CD4-positive, alpha-beta T cell (primary cell): ENCODE results near the gene EGFR. TPM values are rescaled to one million over a fixed set of nuclear protein-coding genes. Genes with fewer than 3 reads are reported as not detected.

Experiments
- ATAC-seq: fragments of 200-7000 bp; cut with Tn5 transposase; one replicate; pipeline ENCODE4 v1.10.0; 2022; ENCODE audit warnings: mild to moderate bottlenecking; ENCODE audit not compliant: poor library complexity
- CTCF ChIA-PET: fragments of 350-600 bp; sonication (Branson Sonifier 250); formaldehyde crosslinking; loops from one replicate; lab custom pipeline; 2021; ENCODE audit warnings: antibody characterized with exemption, inconsistent platforms; lab: Charles Lee
- POLR2A ChIA-PET: fragments of 350-600 bp; sonication (Branson Sonifier 250); formaldehyde crosslinking; loops from one replicate; lab custom pipeline; 2021; ENCODE audit warnings: antibody characterized with exemption, inconsistent platforms; lab: Charles Lee
- DNase-seq, 14 experiments: peaks; one replicate each; pipeline ENCODE4 v3.0.0-alpha.2; 2013 to 2020; ENCODE audit warnings: mixed read lengths in 2 of 14
- H3K27ac ChIP-seq, 2 donors: one replicate each; pipeline versions ENCODE4 v1.5.1 to v1.7.0; 2013; ENCODE audit warnings: low read length in 2 of 2, low read depth in 1 of 2, mild to moderate bottlenecking in 1 of 2
- H3K27me3 ChIP-seq, 2 experiments: 1 replicate in 1 of 2; 2 replicates in 1 of 2; pipeline versions ENCODE4 v1.6.1 to v1.7.0; 2013; ENCODE audit warnings: low read length in 2 of 2, control low read depth in 1 of 2, mild to moderate bottlenecking in 1 of 2, moderate library complexity in 1 of 2; ENCODE audit not compliant: insufficient read depth in 2 of 2, control insufficient read depth in 1 of 2
- H3K36me3 ChIP-seq: one replicate; pipeline ENCODE4 v1.6.1; 2013; ENCODE audit warnings: low read length, control low read depth; ENCODE audit not compliant: insufficient read depth
- H3K4me1 ChIP-seq: one replicate; pipeline ENCODE4 v1.6.1; 2013; ENCODE audit warnings: low read length, control low read depth; ENCODE audit not compliant: insufficient read depth
- H3K4me3 ChIP-seq: one replicate; pipeline ENCODE4 v1.5.1; 2013; ENCODE audit warnings: mild to moderate bottlenecking, low read length, moderate library complexity
- H3K9me3 ChIP-seq, 2 experiments: 1 replicate in 1 of 2; 2 replicates in 1 of 2; pipeline versions ENCODE4 v1.6.1 to v1.7.0; 2013; ENCODE audit warnings: low read length in 2 of 2, mild to moderate bottlenecking in 2 of 2, control low read depth in 1 of 2, moderate library complexity in 1 of 2; ENCODE audit not compliant: control insufficient read depth in 1 of 2, insufficient read depth in 1 of 2
- H3K27ac Mint-ChIP-seq: one replicate; pipeline ENCODE4 v1.8.0; 2020; ENCODE audit warnings: mixed read lengths
- H3K27me3 Mint-ChIP-seq: one replicate; pipeline ENCODE4 v1.8.0; 2021; ENCODE audit warnings: mixed read lengths
- H3K36me3 Mint-ChIP-seq: one replicate; pipeline ENCODE4 v1.8.0; 2021; ENCODE audit warnings: low read depth, mixed read lengths
- H3K4me1 Mint-ChIP-seq: one replicate; pipeline ENCODE4 v1.8.0; 2021; ENCODE audit warnings: low read depth, mixed read lengths
- H3K4me3 Mint-ChIP-seq: one replicate; pipeline ENCODE4 v1.8.0; 2020; ENCODE audit warnings: mild to moderate bottlenecking, mixed read lengths
- H3K9me3 Mint-ChIP-seq: one replicate; pipeline ENCODE4 v1.8.0; 2020; ENCODE audit warnings: mixed read lengths
- CTCF ChIP-seq: fragments of 200-600 bp; IDR thresholded peaks from one replicate; pipeline ENCODE4 v1.8.0; 2022; ENCODE audit warnings: antibody characterized with exemption, mild to moderate bottlenecking
- intact Hi-C, 2 experiments: fragments of 100-400 bp; cut with DNase I in 1 of 2; cut with micrococcal nuclease in 1 of 2; formaldehyde crosslinking; loops; one replicate each; pipeline versions ENCODE4 v1.15.1 to v1.9.0; 2023 to 2025; cut with DNase I, micrococcal nuclease
- total RNA-seq, 174 experiments: library from RNA in 2 of 174; stranded (reverse) in 2 of 174; gene quantifications; one replicate each; pipeline ENCODE4 v1.2.3 and lab custom pipeline; 2021 to 2026

EGFR gene
- total RNA-seq, 2 experiments from 2014 or later, result not detected

GRCh38 chr7:55122263-55122662, 103.4 kb downstream of the EGFR start:
- ATAC-seq (no peak), DNase-seq (no peak)
- peaks cover 0 to 10% of the 10 kb centered on the region in 2 experiments for H3K27me3 ChIP-seq
- H3K27me3 Mint-ChIP-seq, result peaks cover 39% of the 10 kb centered on the region
- no peaks in the 10 kb centered on the region for H3K36me3 Mint-ChIP-seq
- no peak overlapping the region for H3K4me3 Mint-ChIP-seq
- POLR2A ChIA-PET, result no interaction called here
- H3K9me3 Mint-ChIP-seq, result no peaks in the 10 kb centered on the region
- H3K9me3 ChIP-seq, result peaks cover 0 to 5% of the 10 kb centered on the region in 2 experiments
- no peak for TF ChIP-seq CTCF
- no peaks in the 10 kb centered on the region for H3K36me3 ChIP-seq
- H3K27ac ChIP-seq, result no peak overlapping the region
- H3K4me1 ChIP-seq, result no peaks in the 10 kb centered on the region
- no peak overlapping the region for H3K4me3 ChIP-seq
- intact Hi-C loops, result no loop called here
- CTCF ChIA-PET, result no interaction called here
- no peaks in the 10 kb centered on the region for H3K4me1 Mint-ChIP-seq
- H3K27ac Mint-ChIP-seq, result no peak overlapping the region

GRCh38 chr7:55124989-55125875, 106.4 kb downstream of the EGFR start:
- Mint-ChIP-seq H3K4me3 (no peak overlapping the region), H3K27ac (no peak overlapping the region), H3K27me3 (peaks cover 32% of the 10 kb centered on the region), H3K36me3 (no peaks in the 10 kb centered on the region), H3K9me3 (no peaks in the 10 kb centered on the region), H3K4me1 (no peaks in the 10 kb centered on the region)
- POLR2A ChIA-PET, result no interaction called here
- H3K9me3 ChIP-seq, result peaks cover 0 to 5% of the 10 kb centered on the region in 2 experiments
- no peaks in the 10 kb centered on the region for H3K36me3 ChIP-seq
- H3K4me3 ChIP-seq, result no peak overlapping the region
- no peak for TF ChIP-seq CTCF
- CTCF ChIA-PET, result no interaction called here
- no peak overlapping the region for H3K27ac ChIP-seq
- no peaks in the 10 kb centered on the region for H3K4me1 ChIP-seq
- DNase-seq (no peak), ATAC-seq (no peak)
- H3K27me3 ChIP-seq, result peaks cover 0 to 10% of the 10 kb centered on the region in 2 experiments
- intact Hi-C loops, result no loop called here

GRCh38 chr7:55127135-55127551, 108.3 kb downstream of the EGFR start:
- H3K4me3 ChIP-seq, result no peak overlapping the region
- Mint-ChIP-seq H3K36me3 (no peaks in the 10 kb centered on the region), H3K4me1 (no peaks in the 10 kb centered on the region), H3K4me3 (no peak overlapping the region), H3K27ac (no peak overlapping the region), H3K27me3 (peaks cover 25% of the 10 kb centered on the region), H3K9me3 (no peaks in the 10 kb centered on the region)
- peaks cover 7 to 15% of the 10 kb centered on the region in 2 experiments for H3K27me3 ChIP-seq
- TF ChIP-seq CTCF, result no peak
- POLR2A ChIA-PET, result no interaction called here
- H3K4me1 ChIP-seq, result no peaks in the 10 kb centered on the region
- H3K27ac ChIP-seq, result no peak overlapping the region
- H3K36me3 ChIP-seq, result no peaks in the 10 kb centered on the region
- DNase-seq, result no peak
- ATAC-seq, result no peak
- CTCF ChIA-PET, result no interaction called here
- peaks cover 0 to 7% of the 10 kb centered on the region in 2 experiments for H3K9me3 ChIP-seq
- intact Hi-C loops, result no loop called here
